ENCODE results near the gene SYNDIG1L. TPM values are rescaled to one million over a fixed set of nuclear protein-coding genes. Genes with fewer than 3 reads are reported as not detected.

Gene SYNDIG1L
- total RNA-seq, 1 experiment from 2014 or later: 0.33 TPM

DNA sequence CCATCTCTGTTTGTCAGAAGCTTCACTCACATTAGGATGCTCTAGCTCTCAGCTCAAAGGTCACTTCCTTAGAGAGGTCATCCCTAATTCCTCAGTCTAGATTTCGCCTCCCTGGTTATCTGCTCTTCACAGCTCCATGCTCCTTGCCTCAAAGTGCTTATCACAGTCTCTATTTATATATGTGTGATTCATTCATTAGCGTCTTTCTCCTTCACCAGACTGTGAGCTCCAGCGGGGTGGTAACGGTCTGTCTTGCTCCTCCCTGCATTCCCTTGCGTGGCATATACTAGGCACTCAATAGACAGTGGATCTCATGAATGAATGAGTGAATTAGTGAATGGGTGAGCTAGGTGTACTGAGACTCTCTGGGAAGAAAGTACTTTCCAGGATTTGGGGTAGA lies 6.9 kb downstream of the SYNDIG1L start:
- no peaks in the 10 kb centered on the region for H3K36me3 Mint-ChIP-seq (ENCODE audit: insufficient read depth in 1 of 3, low read depth in 3 of 3)
- no peak overlapping the region for H2BK12ac ChIP-seq (ENCODE audit: insufficient read length, low read depth, low read length)
- WGBS (ENCODE audit: extremely low coverage, insufficient read length, low lambda C conversion rate): no CpG with 5 or more reads among the region's 5 CpGs
- no peak overlapping the region for H3K4me2 ChIP-seq (ENCODE audit: insufficient read depth, insufficient read length, low read length)
- H3K23me2 ChIP-seq (ENCODE audit: insufficient read length, low read depth, low read length, poor library complexity, severe bottlenecking): no peaks in the 10 kb centered on the region
- H2BK5ac ChIP-seq (ENCODE audit: insufficient read length, low read length): no peak overlapping the region
- H3K4ac ChIP-seq (ENCODE audit: low read depth, low read length): no peak overlapping the region
- H2BK20ac ChIP-seq (ENCODE audit: low read depth, low read length, poor library complexity, severe bottlenecking): no peak overlapping the region
- no peak for DNase-seq
- H3K23ac ChIP-seq (ENCODE audit: insufficient read length, low read depth, low read length): no peak overlapping the region
- no peak overlapping the region for H3K9ac ChIP-seq (ENCODE audit: extremely low read depth, insufficient read length, low read length)
- H3K14ac ChIP-seq (ENCODE audit: insufficient read depth, low read length): no peak overlapping the region
- H4K91ac ChIP-seq (ENCODE audit: insufficient read length, low read depth, low read length): no peak overlapping the region
- no peak overlapping the region for H3K18ac ChIP-seq (ENCODE audit: insufficient read length, low read depth, low read length)
- peaks cover 1% of the 10 kb centered on the region; the same call in 1 of the 2 replicates for H3K4me1 ChIP-seq (ENCODE audit: insufficient read depth, low read length)
- no peak overlapping the region for H3K27ac Mint-ChIP-seq
- H3K27me3 Mint-ChIP-seq (ENCODE audit: low read depth): peaks cover 20% of the 10 kb centered on the region
- no peaks in the 10 kb centered on the region for H3K9me3 Mint-ChIP-seq
- no peak overlapping the region for H2AK5ac ChIP-seq (ENCODE audit: insufficient read length, low read length)
- H3K9me3 ChIP-seq (ENCODE audit: control insufficient read depth, low read depth, low read length): no peaks in the 10 kb centered on the region
- H3K27ac ChIP-seq (ENCODE audit: insufficient read length, low read depth, low read length): no peak overlapping the region
- H3K4me3 Mint-ChIP-seq: no peak overlapping the region
- H2BK120ac ChIP-seq (ENCODE audit: low read depth, low read length, poor library complexity, severe bottlenecking): no peak overlapping the region
- H2BK15ac ChIP-seq (ENCODE audit: low read depth, low read length): no peak overlapping the region
- H3K27me3 ChIP-seq (ENCODE audit: insufficient read depth, low read length): no peaks in the 10 kb centered on the region
- no peaks in the 10 kb centered on the region for H4K20me1 ChIP-seq (ENCODE audit: control insufficient read depth, insufficient read depth, insufficient read length)
- H3K79me2 ChIP-seq (ENCODE audit: insufficient read depth, low read length): no peaks in the 10 kb centered on the region
- H3K79me1 ChIP-seq (ENCODE audit: insufficient read depth, low read depth, low read length, poor library complexity, severe bottlenecking): no peaks in the 10 kb centered on the region
- no peak overlapping the region for H4K8ac ChIP-seq (replicated peaks; ENCODE audit: insufficient read length, low read depth, low read length)
- no peak overlapping the region for H3K56ac ChIP-seq (ENCODE audit: insufficient read length, low read depth, low read length)
- TF ChIP-seq, protein P1, sequence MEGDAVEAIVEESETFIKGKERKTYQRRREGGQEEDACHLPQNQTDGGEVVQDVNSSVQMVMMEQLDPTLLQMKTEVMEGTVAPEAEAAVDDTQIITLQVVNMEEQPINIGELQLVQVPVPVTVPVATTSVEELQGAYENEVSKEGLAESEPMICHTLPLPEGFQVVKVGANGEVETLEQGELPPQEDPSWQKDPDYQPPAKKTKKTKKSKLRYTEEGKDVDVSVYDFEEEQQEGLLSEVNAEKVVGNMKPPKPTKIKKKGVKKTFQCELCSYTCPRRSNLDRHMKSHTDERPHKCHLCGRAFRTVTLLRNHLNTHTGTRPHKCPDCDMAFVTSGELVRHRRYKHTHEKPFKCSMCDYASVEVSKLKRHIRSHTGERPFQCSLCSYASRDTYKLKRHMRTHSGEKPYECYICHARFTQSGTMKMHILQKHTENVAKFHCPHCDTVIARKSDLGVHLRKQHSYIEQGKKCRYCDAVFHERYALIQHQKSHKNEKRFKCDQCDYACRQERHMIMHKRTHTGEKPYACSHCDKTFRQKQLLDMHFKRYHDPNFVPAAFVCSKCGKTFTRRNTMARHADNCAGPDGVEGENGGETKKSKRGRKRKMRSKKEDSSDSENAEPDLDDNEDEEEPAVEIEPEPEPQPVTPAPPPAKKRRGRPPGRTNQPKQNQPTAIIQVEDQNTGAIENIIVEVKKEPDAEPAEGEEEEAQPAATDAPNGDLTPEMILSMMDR (conservative IDR thresholded peaks at IDR 0.05): no peak
- no peak overlapping the region for H3T11ph ChIP-seq (ENCODE audit: low read length)
- H2AFZ ChIP-seq (ENCODE audit: low read length): no peak overlapping the region
- no peak overlapping the region for H4K5ac ChIP-seq (ENCODE audit: insufficient read length, low read depth, low read length)
- H3K4me1 Mint-ChIP-seq: peaks cover 16 to 28% of the 10 kb centered on the region in 2 experiments
